Endodermal cell (in vitro differentiated cells): ENCODE results near the gene LCN6. TPM values are rescaled to one million over a fixed set of nuclear protein-coding genes. Genes with fewer than 3 reads are reported as not detected.
A peak's percentile ranks its signal among the peaks of the same experiment; 100 is the strongest.

Experiments used
- DNase-seq: peaks from one replicate; pipeline ENCODE4 v3.0.0-alpha.2; 2017
- H3K27ac ChIP-seq: 2 replicates; pipeline ENCODE4 v1.5.1; 2013; ENCODE audit warnings: mild to moderate bottlenecking, low read depth, low read length, moderate library complexity
- H3K27me3 ChIP-seq: 2 replicates; pipeline ENCODE4 v1.6.1; 2013; ENCODE audit warnings: mild to moderate bottlenecking, low read length, moderate library complexity; ENCODE audit not compliant: insufficient read depth, control insufficient read depth, poor library complexity, severe bottlenecking
- H3K36me3 ChIP-seq: 2 replicates; pipeline ENCODE4 v1.7.0; 2013; ENCODE audit warnings: mild to moderate bottlenecking, low read length, moderate library complexity; ENCODE audit not compliant: control insufficient read depth, insufficient read depth
- H3K4me1 ChIP-seq: one replicate; pipeline ENCODE4 v1.7.0; 2013; ENCODE audit warnings: low read length; ENCODE audit not compliant: control insufficient read depth, insufficient read depth
- H3K4me3 ChIP-seq: 2 replicates; pipeline ENCODE4 v1.5.1; 2013; ENCODE audit warnings: mild to moderate bottlenecking, low read length, moderate library complexity
- H3K9ac ChIP-seq: 2 replicates; pipeline ENCODE4 v1.6.1; 2013; ENCODE audit warnings: mild to moderate bottlenecking, low read length, moderate library complexity; ENCODE audit not compliant: poor library complexity, severe bottlenecking; ENCODE audit errors: extremely low read depth
- H3K9me3 ChIP-seq: 2 replicates; pipeline ENCODE4 v1.6.1; 2013; ENCODE audit warnings: mild to moderate bottlenecking, low read length, moderate library complexity; ENCODE audit not compliant: control insufficient read depth
- H3K27ac Mint-ChIP-seq: 2 replicates; pipeline ENCODE4 v1.8.0; 2020; ENCODE audit warnings: mixed read lengths
- H3K27me3 Mint-ChIP-seq: 2 replicates; pipeline ENCODE4 v1.8.0; 2021; ENCODE audit warnings: mild to moderate bottlenecking, mixed read lengths; ENCODE audit not compliant: insufficient read depth
- H3K36me3 Mint-ChIP-seq: 2 replicates; pipeline ENCODE4 v1.8.0; 2020; ENCODE audit warnings: low read depth, mixed read lengths
- H3K4me1 Mint-ChIP-seq: 2 replicates; pipeline ENCODE4 v1.8.0; 2020; ENCODE audit warnings: mixed read lengths
- H3K4me3 Mint-ChIP-seq: 2 replicates; pipeline ENCODE4 v1.8.0; 2020; ENCODE audit warnings: mild to moderate bottlenecking, moderate library complexity, mixed read lengths
- H3K9me3 Mint-ChIP-seq: 2 replicates; pipeline ENCODE4 v1.8.0; 2020; ENCODE audit warnings: mild to moderate bottlenecking, mixed read lengths
- CTCF ChIP-seq: fragments of 200-600 bp; sonication (generic); conservative IDR thresholded peaks from 2 replicates; pipeline ENCODE4 v1.5.0; 2021; ENCODE audit warnings: antibody characterized with exemption, mild to moderate bottlenecking
- WGBS, 2 experiments: methylation state at CpG; one replicate each; pipeline versions ENCODE4 v1.1.5 to v1.1.7; 2013; ENCODE audit warnings: missing lambda C conversion rate in 2 of 2, mixed read lengths in 1 of 2; ENCODE audit not compliant: insufficient coverage in 1 of 2, insufficient read length in 1 of 2; 5-methylcytosine and 5-hydroxymethylcytosine counted together
- microRNA-seq: library from miRNA; unstranded; fragments of <30 nt; microRNA quantifications from one replicate; pipeline ENCODE4 v1.2.0, GENCODE V29; 2020; ENCODE audit warnings: borderline microRNAs expressed
- total RNA-seq, 2 donors: library from RNA; stranded (reverse); fragmentation: NEBNext Ultra II Directional in 1 of 2; extraction: Animal tissue kit (Norgen Biotek cat#: 25700) in 1 of 2; gene quantifications; 2 replicates in 1 of 2; 3 replicates in 1 of 2; pipeline ENCODE4 v1.2.1, GENCODE V29; 2021

The LCN6 gene
- total RNA-seq, 2 donors from 2014 or later: not detected

- H3K27me3 ChIP-seq: no peaks in the 10 kb centered on the region
- no peaks in the 10 kb centered on the region for H3K36me3 ChIP-seq
- no peaks in the 10 kb centered on the region for H3K9me3 ChIP-seq
- no peak overlapping the region for H3K27ac ChIP-seq
- no peak for TF ChIP-seq CTCF
- H3K4me1 Mint-ChIP-seq: peaks cover 8% of the 10 kb centered on the region
- DNase-seq: no peak
- H3K27ac Mint-ChIP-seq: no peak overlapping the region
- no peaks in the 10 kb centered on the region for H3K27me3 Mint-ChIP-seq
- no peak overlapping the region for H3K9ac ChIP-seq
- no peaks in the 10 kb centered on the region for H3K4me1 ChIP-seq
- H3K36me3 Mint-ChIP-seq: no peaks in the 10 kb centered on the region
- 82 to 95% methylated on average over 4 to 11 of the region's 11 CpGs for WGBS, 2 experiments
- H3K4me3 ChIP-seq: no peak overlapping the region
- H3K9me3 Mint-ChIP-seq: no peaks in the 10 kb centered on the region
- no peak overlapping the region for H3K4me3 Mint-ChIP-seq
These were observed 53.5 kb downstream of the LCN6 start for GRCh38 chr9:136694872-136695247.

- no peaks in the 10 kb centered on the region for H3K36me3 ChIP-seq
- Mint-ChIP-seq H3K27ac (no peak overlapping the region), H3K27me3 (peaks cover 1% of the 10 kb centered on the region), H3K9me3 (no peaks in the 10 kb centered on the region), H3K4me3 (no peak overlapping the region), H3K36me3 (no peaks in the 10 kb centered on the region), H3K4me1 (peaks cover 8% of the 10 kb centered on the region)
- no peak overlapping the region for H3K4me3 ChIP-seq
- H3K27ac ChIP-seq: no peak overlapping the region
- WGBS, 2 experiments: 66 to 75% methylated on average over 19 to 32 of the region's 32 CpGs
- no peak overlapping the region for H3K9ac ChIP-seq
- DNase-seq: peak; percentile 93
- no peaks in the 10 kb centered on the region for H3K27me3 ChIP-seq
- no peaks in the 10 kb centered on the region for H3K9me3 ChIP-seq
- TF ChIP-seq CTCF: peak; percentile 86
- no peaks in the 10 kb centered on the region for H3K4me1 ChIP-seq
These were observed 54.0 kb downstream of the LCN6 start for GRCh38 chr9:136694163-136694871.

Small RNAs within 50 kb of the gene (microRNA-seq; reads per million reads assigned to microRNA genes)
- gene MIR6722: not detected

Other genes with a start within 250 kb of the LCN6 start
- gene NOTCH1, start 202.5 kb downstream of the LCN6 start, total RNA-seq: 10 to 100 TPM; 23.4 to 24.2 TPM
- 10 to 100 TPM; 31.5 to 34.0 TPM for gene EGFL7, start 85.6 kb downstream of the LCN6 start, total RNA-seq
- gene AGPAT2, start 61.1 kb downstream of the LCN6 start, total RNA-seq: 10 to 100 TPM; 33.4 to 39.8 TPM
- 10 to 100 TPM; 35.1 to 45.4 TPM for gene DIPK1B, start 36.0 kb downstream of the LCN6 start, total RNA-seq
- gene LCN10, start 5.6 kb downstream of the LCN6 start, total RNA-seq: 1 to 10 TPM in 1 of 2 donors, under 1 TPM in 1; 0.91 to 1.1 TPM
- not detected for gene LCN8, start 9.7 kb upstream of the LCN6 start, total RNA-seq
- 1 to 10 TPM in 1 of 2 donors, under 1 TPM in 1; 0.51 to 1.2 TPM for gene LCN15, start 16.0 kb upstream of the LCN6 start, total RNA-seq
- 100 to 1,000 TPM; 215 to 339 TPM for gene TMEM141, start 42.8 kb upstream of the LCN6 start, total RNA-seq
- gene CCDC183, start 47.8 kb upstream of the LCN6 start, total RNA-seq: 10 to 100 TPM; 10.9 to 13.4 TPM
- gene RABL6, start 59.4 kb upstream of the LCN6 start, total RNA-seq: 100 to 1,000 TPM; 159 to 206 TPM
- gene AJM1, start 94.0 kb upstream of the LCN6 start, total RNA-seq: 1 to 10 TPM; 1.4 to 3.5 TPM
- gene PHPT1, start 100.9 kb upstream of the LCN6 start, total RNA-seq: 100 to 1,000 TPM; 107 to 122 TPM
- 10 to 100 TPM in 1 of 2 donors, 1 to 10 TPM in 1; 6.8 to 15.4 TPM for gene MAMDC4, start 103.8 kb upstream of the LCN6 start, total RNA-seq
- gene EDF1, start 117.8 kb upstream of the LCN6 start, total RNA-seq: 100 to 1,000 TPM; 326 to 339 TPM
- 10 to 100 TPM; 45.9 to 55.1 TPM for gene TRAF2, start 138.0 kb upstream of the LCN6 start, total RNA-seq
- gene FBXW5, start 196.2 kb upstream of the LCN6 start, total RNA-seq: 10 to 100 TPM; 64.2 to 76.5 TPM
- gene C8G, start 196.7 kb upstream of the LCN6 start, total RNA-seq: 1 to 10 TPM; 1.2 to 1.6 TPM
- gene LCN12, start 203.7 kb upstream of the LCN6 start, total RNA-seq: 1 to 10 TPM; 2.1 to 4.4 TPM
- 10 to 100 TPM; 13.8 to 22.1 TPM for gene PTGDS, start 229.0 kb upstream of the LCN6 start, total RNA-seq
- gene LCNL1, start 234.5 kb upstream of the LCN6 start, total RNA-seq: 1 to 10 TPM; 1.4 to 2.2 TPM
- 10 to 100 TPM; 58.3 to 66.7 TPM for gene PAXX, start 243.9 kb upstream of the LCN6 start, total RNA-seq
- under 1 TPM in 1 of 2 donors, not detected in 1; 0.46 TPM for gene CLIC3, start 248.0 kb upstream of the LCN6 start, total RNA-seq